H9 (cell line): ENCODE data around the gene ZNF587. TPM values are rescaled to one million over a fixed set of nuclear protein-coding genes. Genes with fewer than 3 reads are reported as not detected.
"Not testable (repeated sequence)": the region's sequence is repeated elsewhere in the genome, so short reads cannot be mapped to it uniquely, and the experiment has no call there.

Experiments
- DNase-seq: peaks from one replicate; pipeline ENCODE4 v3.0.0-alpha.2; 2017
- H2AFZ ChIP-seq: one replicate; pipeline ENCODE4 v1.6.1; 2013; ENCODE audit warnings: mild to moderate bottlenecking, low read length, control low read depth, moderate library complexity
- H2AK5ac ChIP-seq: 2 replicates; pipeline ENCODE4 v1.6.1; 2013; ENCODE audit warnings: low read length, control low read depth, mixed read lengths; ENCODE audit not compliant: insufficient read length
- H2BK120ac ChIP-seq: one replicate; pipeline ENCODE4 v1.6.1; 2013; ENCODE audit warnings: low read depth, mild to moderate bottlenecking, low read length, control low read depth, inconsistent platforms; ENCODE audit not compliant: poor library complexity, severe bottlenecking
- H2BK12ac ChIP-seq: 2 replicates; pipeline ENCODE4 v1.6.1; 2013; ENCODE audit warnings: low read length, control low read depth, mixed read lengths, low read depth; ENCODE audit not compliant: insufficient read length
- H2BK15ac ChIP-seq: 2 replicates; pipeline ENCODE4 v1.6.1; 2013; ENCODE audit warnings: low read depth, low read length, control low read depth
- H2BK20ac ChIP-seq: one replicate; pipeline ENCODE4 v1.6.1; 2013; ENCODE audit warnings: low read depth, mild to moderate bottlenecking, low read length, control low read depth, inconsistent platforms; ENCODE audit not compliant: poor library complexity, severe bottlenecking
- H2BK5ac ChIP-seq: 2 replicates; pipeline ENCODE4 v1.6.1; 2013; ENCODE audit warnings: low read length, control low read depth, mixed read lengths; ENCODE audit not compliant: insufficient read length
- H3K14ac ChIP-seq: 2 replicates; pipeline ENCODE4 v1.6.1; 2013; ENCODE audit warnings: low read length, control low read depth; ENCODE audit not compliant: insufficient read depth
- H3K18ac ChIP-seq: 2 replicates; pipeline ENCODE4 v1.6.1; 2013; ENCODE audit warnings: low read depth, mild to moderate bottlenecking, mixed read lengths, low read length, control low read depth; ENCODE audit not compliant: insufficient read length
- H3K23ac ChIP-seq: 2 replicates; pipeline ENCODE4 v1.6.1; 2013; ENCODE audit warnings: low read length, control low read depth, mixed read lengths, low read depth; ENCODE audit not compliant: insufficient read length
- H3K23me2 ChIP-seq: 2 replicates; pipeline ENCODE4 v1.6.1; 2013; ENCODE audit warnings: low read depth, mild to moderate bottlenecking, mixed read lengths, low read length, control low read depth; ENCODE audit not compliant: insufficient read length, poor library complexity, severe bottlenecking
- H3K27ac ChIP-seq: 2 replicates; pipeline ENCODE4 v1.5.1; 2013; ENCODE audit warnings: low read length, control low read depth, mixed read lengths, low read depth; ENCODE audit not compliant: insufficient read length
- H3K27me3 ChIP-seq: 2 replicates; pipeline ENCODE4 v1.6.1; 2013; ENCODE audit warnings: low read length, control low read depth, inconsistent platforms; ENCODE audit not compliant: insufficient read depth
- H3K4ac ChIP-seq: 2 replicates; pipeline ENCODE4 v1.6.1; 2013; ENCODE audit warnings: low read depth, mild to moderate bottlenecking, control low read depth, inconsistent platforms, low read length, moderate library complexity
- H3K4me1 ChIP-seq: 2 replicates; pipeline ENCODE4 v1.6.1; 2013; ENCODE audit warnings: low read length, control low read depth, inconsistent platforms; ENCODE audit not compliant: insufficient read depth
- H3K4me2 ChIP-seq: 2 replicates; pipeline ENCODE4 v1.6.1; 2013; ENCODE audit warnings: low read length, control low read depth, mixed read lengths; ENCODE audit not compliant: insufficient read length, insufficient read depth
- H3K56ac ChIP-seq: 2 replicates; pipeline ENCODE4 v1.6.1; 2013; ENCODE audit warnings: low read depth, mild to moderate bottlenecking, mixed read lengths, low read length, control low read depth; ENCODE audit not compliant: insufficient read length
- H3K79me1 ChIP-seq: 2 replicates; pipeline ENCODE4 v1.6.1; 2013; ENCODE audit warnings: low read depth, mild to moderate bottlenecking, moderate library complexity, low read length, control low read depth, inconsistent platforms; ENCODE audit not compliant: insufficient read depth, poor library complexity, severe bottlenecking
- H3K79me2 ChIP-seq: 2 replicates; pipeline ENCODE4 v1.6.1; 2013; ENCODE audit warnings: low read length, control low read depth, inconsistent platforms; ENCODE audit not compliant: insufficient read depth
- H3K9ac ChIP-seq: 2 replicates; pipeline ENCODE4 v1.6.1; 2013; ENCODE audit warnings: low read length, control low read depth, mixed read lengths; ENCODE audit not compliant: insufficient read length; ENCODE audit errors: extremely low read depth
- H3K9me3 ChIP-seq: one replicate; pipeline ENCODE4 v1.6.1; 2013; ENCODE audit warnings: low read depth, low read length, inconsistent platforms; ENCODE audit not compliant: control insufficient read depth
- H3T11ph ChIP-seq: one replicate; pipeline ENCODE4 v1.6.1; 2013; ENCODE audit warnings: mild to moderate bottlenecking, low read length, control low read depth, inconsistent platforms
- H4K20me1 ChIP-seq: one replicate; pipeline ENCODE4 v1.6.1; 2013; ENCODE audit not compliant: control insufficient read depth, insufficient read length, insufficient read depth
- H4K5ac ChIP-seq: 2 replicates; pipeline ENCODE4 v1.6.1; 2013; ENCODE audit warnings: low read depth, mild to moderate bottlenecking, mixed read lengths, low read length, control low read depth; ENCODE audit not compliant: insufficient read length
- H4K8ac ChIP-seq: replicated peaks from 2 replicates; pipeline ENCODE4 v1.6.1; 2013; ENCODE audit warnings: low read length, control low read depth, mixed read lengths, low read depth; ENCODE audit not compliant: insufficient read length
- H4K91ac ChIP-seq: 2 replicates; pipeline ENCODE4 v1.6.1; 2013; ENCODE audit warnings: low read depth, mild to moderate bottlenecking, moderate library complexity, mixed read lengths, low read length, control low read depth; ENCODE audit not compliant: insufficient read length
- H3K27ac Mint-ChIP-seq, 3 experiments: 2 replicates in 2 of 3; 3 replicates in 1 of 3; pipeline ENCODE4 v1.8.0; 2020 to 2021; ENCODE audit warnings: mixed read lengths in 3 of 3, mild to moderate bottlenecking in 1 of 3, moderate library complexity in 1 of 3
- H3K27me3 Mint-ChIP-seq: 2 replicates; pipeline ENCODE4 v1.8.0; 2021; ENCODE audit warnings: low read depth, mild to moderate bottlenecking, moderate library complexity, mixed read lengths
- H3K36me3 Mint-ChIP-seq, 3 experiments: 2 replicates in 2 of 3; 3 replicates in 1 of 3; pipeline ENCODE4 v1.8.0; 2020 to 2021; ENCODE audit warnings: low read depth in 3 of 3, mixed read lengths in 3 of 3; ENCODE audit not compliant: insufficient read depth in 1 of 3
- H3K4me1 Mint-ChIP-seq, 2 experiments: 2 replicates each; pipeline ENCODE4 v1.8.0; 2020; ENCODE audit warnings: mixed read lengths in 2 of 2
- H3K4me3 Mint-ChIP-seq, 2 experiments: 2 replicates in 1 of 2; 3 replicates in 1 of 2; pipeline ENCODE4 v1.8.0; 2020 to 2021; ENCODE audit warnings: mild to moderate bottlenecking in 2 of 2, mixed read lengths in 2 of 2, moderate library complexity in 1 of 2
- H3K9me3 Mint-ChIP-seq, 2 experiments: 2 replicates in 1 of 2; 3 replicates in 1 of 2; pipeline ENCODE4 v1.8.0; 2020; ENCODE audit warnings: mild to moderate bottlenecking in 2 of 2, mixed read lengths in 2 of 2, moderate library complexity in 1 of 2
- WGBS: extraction: QIAGEN DNeasy Blood & Tissue Kit; methylation state at CpG from one replicate; pipeline ENCODE4 v1.1.7; 2013; ENCODE audit warnings: missing lambda C conversion rate, low lambda C conversion rate, mixed read lengths; ENCODE audit not compliant: insufficient read length; ENCODE audit errors: extremely low coverage; 5-methylcytosine and 5-hydroxymethylcytosine counted together
- total RNA-seq: library from RNA; stranded (reverse); gene quantifications from 2 replicates; pipeline ENCODE4 v1.2.1, GENCODE V29; 2021
- TF ChIP-seq, protein P1 (sequence below): fragments of 200-600 bp; sonication (generic); conservative IDR thresholded peaks from 3 replicates; pipeline ENCODE4 v1.8.0; 2021; ENCODE audit warnings: antibody characterized with exemption, mild to moderate bottlenecking

The ZNF587 gene
- total RNA-seq, 1 experiment from 2014 or later: 40.0 TPM

DNA sequence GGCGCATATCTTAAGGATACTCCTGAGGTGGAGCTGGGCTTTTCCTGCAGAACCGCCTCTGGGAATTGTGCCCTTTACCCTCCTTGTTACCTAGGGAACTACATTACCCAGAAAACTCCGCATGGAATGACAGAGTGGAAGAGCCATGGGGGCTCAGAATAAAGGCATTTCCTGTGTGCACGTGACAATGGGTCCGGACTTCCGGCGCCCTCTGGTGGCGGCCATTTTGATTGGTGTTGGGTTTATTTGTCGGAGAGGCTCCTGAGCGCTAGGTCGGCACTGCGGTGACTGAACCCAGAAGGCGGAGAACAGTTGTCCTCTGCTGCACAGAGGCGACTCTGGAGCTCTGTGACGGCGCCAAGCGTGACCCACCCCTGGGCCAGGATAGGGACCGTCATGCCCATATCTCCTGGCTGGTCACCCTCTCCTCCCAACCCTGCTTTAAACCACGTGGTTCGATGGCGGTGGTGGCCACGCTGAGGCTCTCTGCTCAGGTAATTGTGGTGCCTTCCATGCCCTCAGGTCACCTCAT lies 19.5 kb upstream of the ZNF587 start, which contains the start of gene ZNF587B:
Gene ZNF587B, plus strand, starts transcription at position 229 of the 532 bp plus-strand sequence. Its CDS starts 230 bp downstream, at position 459.
- H2BK15ac ChIP-seq: no peak within 1 kb of the TSS
- no peaks in the 10 kb centered on the region for H3K9me3 ChIP-seq
- H3K18ac ChIP-seq: peak within 1 kb of the TSS; percentile 86
- no peaks in the 10 kb centered on the region for H3K23me2 ChIP-seq
- H4K20me1 ChIP-seq: no peaks in the 10 kb centered on the region
- H4K5ac ChIP-seq: no peak within 1 kb of the TSS
- no peak within 1 kb of the TSS for H4K8ac ChIP-seq
- no peaks in the 10 kb centered on the region for H3K27me3 Mint-ChIP-seq
- TF ChIP-seq, protein P1, sequence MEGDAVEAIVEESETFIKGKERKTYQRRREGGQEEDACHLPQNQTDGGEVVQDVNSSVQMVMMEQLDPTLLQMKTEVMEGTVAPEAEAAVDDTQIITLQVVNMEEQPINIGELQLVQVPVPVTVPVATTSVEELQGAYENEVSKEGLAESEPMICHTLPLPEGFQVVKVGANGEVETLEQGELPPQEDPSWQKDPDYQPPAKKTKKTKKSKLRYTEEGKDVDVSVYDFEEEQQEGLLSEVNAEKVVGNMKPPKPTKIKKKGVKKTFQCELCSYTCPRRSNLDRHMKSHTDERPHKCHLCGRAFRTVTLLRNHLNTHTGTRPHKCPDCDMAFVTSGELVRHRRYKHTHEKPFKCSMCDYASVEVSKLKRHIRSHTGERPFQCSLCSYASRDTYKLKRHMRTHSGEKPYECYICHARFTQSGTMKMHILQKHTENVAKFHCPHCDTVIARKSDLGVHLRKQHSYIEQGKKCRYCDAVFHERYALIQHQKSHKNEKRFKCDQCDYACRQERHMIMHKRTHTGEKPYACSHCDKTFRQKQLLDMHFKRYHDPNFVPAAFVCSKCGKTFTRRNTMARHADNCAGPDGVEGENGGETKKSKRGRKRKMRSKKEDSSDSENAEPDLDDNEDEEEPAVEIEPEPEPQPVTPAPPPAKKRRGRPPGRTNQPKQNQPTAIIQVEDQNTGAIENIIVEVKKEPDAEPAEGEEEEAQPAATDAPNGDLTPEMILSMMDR: peak; percentile 49; the same call in 2 of the 3 replicates
- H3K4me1 ChIP-seq: no peaks in the 10 kb centered on the region; the same call in 1 of the 2 replicates
- H3K4me3 Mint-ChIP-seq: peak within 1 kb of the TSS; percentile 93 to 97
- no peak within 1 kb of the TSS for H2BK120ac ChIP-seq
- no peak within 1 kb of the TSS for H3K4ac ChIP-seq
- no peak within 1 kb of the TSS for H4K91ac ChIP-seq
- H3K9ac ChIP-seq: peak within 1 kb of the TSS; percentile 86
- no peak within 1 kb of the TSS for H2BK5ac ChIP-seq
- no CpG with 5 or more reads among the region's 22 CpGs for WGBS
- H2AK5ac ChIP-seq: no peak within 1 kb of the TSS
- H2BK12ac ChIP-seq: no peak within 1 kb of the TSS
- peaks cover 21 to 24% of the 10 kb centered on the region in 2 experiments for H3K4me1 Mint-ChIP-seq
- peaks cover 31% of the 10 kb centered on the region for H3K79me2 ChIP-seq
- H3T11ph ChIP-seq: no peak within 1 kb of the TSS
- H3K36me3 Mint-ChIP-seq: peaks cover 28 to 46% (median 29%) of the 10 kb centered on the region in 3 experiments
- no peaks in the 10 kb centered on the region for H3K9me3 Mint-ChIP-seq
- no peak within 1 kb of the TSS for H3K23ac ChIP-seq
- H3K14ac ChIP-seq: peak within 1 kb of the TSS; percentile 83
- peak within 1 kb of the TSS; percentile 78 to 99 (median 97) for H3K27ac Mint-ChIP-seq
- no peak within 1 kb of the TSS for H2AFZ ChIP-seq
- H3K27me3 ChIP-seq: no peaks in the 10 kb centered on the region
- DNase-seq: peak; percentile 96
- peak within 1 kb of the TSS; percentile 36 for H3K4me2 ChIP-seq
- H3K79me1 ChIP-seq: peaks cover 2% of the 10 kb centered on the region
- H2BK20ac ChIP-seq: no peak within 1 kb of the TSS
- H3K27ac ChIP-seq: peak within 1 kb of the TSS; percentile 60
- H3K56ac ChIP-seq: no peak within 1 kb of the TSS

DNA sequence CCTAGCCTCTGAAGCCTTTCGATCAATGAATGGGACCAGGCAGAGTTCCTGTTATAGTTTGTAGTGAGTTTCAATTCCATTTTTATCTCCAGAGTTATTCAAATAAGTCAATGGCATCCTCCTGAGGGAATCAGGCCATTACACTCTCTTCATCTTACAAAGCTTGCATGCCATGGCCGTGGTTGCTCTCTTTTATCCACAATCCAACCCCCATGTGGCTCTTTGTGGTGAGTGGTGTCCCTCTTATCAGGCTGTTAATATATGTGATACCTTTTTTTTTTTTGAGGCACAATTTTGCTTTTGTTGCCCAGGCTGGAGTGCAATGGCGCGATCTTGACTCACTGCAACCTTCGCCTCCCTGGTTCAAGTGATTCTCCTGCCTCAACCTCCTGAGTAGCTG lies 12.7 kb upstream of the ZNF587 start:
- peaks cover 21% of the 10 kb centered on the region; the same call in 1 of the 2 replicates for H3K79me2 ChIP-seq
- H3K4me1 ChIP-seq, H3K9ac ChIP-seq, H3K4ac ChIP-seq, H2AFZ ChIP-seq, H2BK12ac ChIP-seq, H3K23me2 ChIP-seq, H2BK20ac ChIP-seq, H2AK5ac ChIP-seq, H3K4me2 ChIP-seq, H3K27ac ChIP-seq, H3K9me3 ChIP-seq, H2BK120ac ChIP-seq, H3K27me3 ChIP-seq, H3K23ac ChIP-seq, H3K9me3 Mint-ChIP-seq, H3T11ph ChIP-seq, H3K4me1 Mint-ChIP-seq, H2BK5ac ChIP-seq, H4K91ac ChIP-seq, H3K56ac ChIP-seq, H4K5ac ChIP-seq, H3K14ac ChIP-seq, H4K8ac ChIP-seq, H3K4me3 Mint-ChIP-seq, H4K20me1 ChIP-seq, H3K79me1 ChIP-seq, H2BK15ac ChIP-seq, H3K27me3 Mint-ChIP-seq, H3K18ac ChIP-seq, DNase-seq: not testable (repeated sequence)
- H3K36me3 Mint-ChIP-seq: peaks cover 36 to 57% (median 47%) of the 10 kb centered on the region in 3 experiments
- peak overlapping the region in 1 of 3 experiments; percentile 24; a peak in 1 of 7 replicates for H3K27ac Mint-ChIP-seq
- no CpG with 5 or more reads among the region's 5 CpGs for WGBS
